Thoracic aorta endothelial cell (primary cell): ENCODE measurements around the gene TP53I11. TPM values are rescaled to one million over a fixed set of nuclear protein-coding genes. Genes with fewer than 3 reads are reported as not detected.

Experiments used
- total RNA-seq: library from RNA; depleted of rRNA; stranded (reverse); fragments of >200 nt; gene quantifications from 2 replicates; pipeline ENCODE4 v1.2.3, GENCODE V29; 2012

Gene TP53I11
- 36.0 and 39.1 TPM in 2 replicates for total RNA-seq

DNA sequence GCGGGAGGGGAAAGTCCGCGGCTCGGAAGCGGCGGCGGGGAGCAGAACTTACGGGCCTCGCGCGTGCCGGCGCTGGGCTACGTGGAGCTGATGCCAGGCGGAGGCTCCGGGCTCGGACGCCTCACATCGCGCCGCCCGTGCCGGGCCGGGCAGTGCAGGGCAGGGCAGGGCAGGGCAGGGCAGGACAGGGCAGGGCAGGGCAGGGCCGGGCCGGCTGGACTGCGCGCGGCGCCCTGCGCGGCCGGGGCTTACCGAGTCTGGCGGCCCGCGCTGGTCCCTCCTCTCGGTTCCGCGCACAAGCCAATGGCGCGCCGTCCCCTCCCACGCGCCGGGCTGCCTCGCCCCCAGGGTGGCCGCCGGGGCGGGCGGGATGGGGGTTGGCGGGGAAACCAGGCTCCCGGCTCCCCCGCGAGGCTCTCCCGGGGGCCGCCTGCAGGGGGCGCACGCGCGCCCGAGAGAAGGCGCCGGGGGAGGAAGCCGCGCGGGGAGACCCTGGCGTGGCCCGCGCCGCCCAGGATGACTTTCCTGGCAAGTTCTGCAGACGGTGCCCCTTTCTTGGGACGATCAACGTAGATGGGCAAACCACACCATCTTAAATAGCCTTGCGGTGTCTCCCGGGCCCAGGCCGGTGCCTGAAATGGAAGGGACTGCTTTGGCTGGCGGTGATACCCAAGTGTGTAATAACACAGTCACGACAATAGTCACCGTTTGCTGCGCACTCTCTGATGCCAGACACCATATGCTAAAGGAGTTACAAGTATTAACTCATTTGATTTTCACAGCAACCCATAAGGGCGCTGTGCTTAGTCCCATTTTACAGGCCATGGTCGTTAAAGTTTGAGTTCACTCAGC lies at the start of gene TP53I11:
Gene TP53I11, minus strand, starts transcription at position 259 of the 852 bp plus-strand sequence. CDS start 12,548 bp downstream, outside the sequence.

Other genes with a start within 250 kb of the TP53I11 start
- gene TSPAN18, start 223.9 kb downstream of the TP53I11 start, total RNA-seq: 11.7 and 17.8 TPM in 2 replicates
- gene PRDM11, start 195.8 kb upstream of the TP53I11 start, total RNA-seq: 4.8 and 7.2 TPM in 2 replicates